HG03039 (cell line): Measurements from ENCODE around the gene OR1J4.

ENCODE experiments used
- ATAC-seq: cut with Tn5 transposase; IDR thresholded peaks from one replicate; pipeline ENCODE4 v1.9.1; 2021; ENCODE audit warnings: mild to moderate bottlenecking, moderate library complexity; ENCODE audit not compliant: unreplicated experiment

OR1J4 gene

GRCh38 chr9:122567901-122568300 lies 49.0 kb downstream of the OR1J4 start:
- ATAC-seq = no peak
